GM23338 (cell line): ENCODE results near the gene TMEM63C.
A peak's percentile ranks its signal among the peaks of the same experiment; 100 is the strongest.

Source experiments
- CREB1 ChIP-seq: fragments of 250-450 bp; sonication (Bioruptor Pico); IDR thresholded peaks from 2 replicates; pipeline ENCODE4 v1.5.0; 2020; ENCODE audit warnings: low read depth, mild to moderate bottlenecking, moderate library complexity
- EZH2 ChIP-seq: fragments of 200-600 bp; sonication (generic); IDR thresholded peaks from one replicate; pipeline ENCODE4 v1.8.0; 2017; ENCODE audit warnings: antibody characterized with exemption, mild to moderate bottlenecking, low read depth; ENCODE audit not compliant: unreplicated experiment
- EZH2phosphoT487 ChIP-seq: fragments of 200-600 bp; sonication (generic); IDR thresholded peaks from one replicate; pipeline ENCODE4 v1.8.1; 2018; ENCODE audit warnings: antibody characterized with exemption; ENCODE audit not compliant: unreplicated experiment
- JUNB ChIP-seq: IDR thresholded peaks from one replicate; pipeline ENCODE4 v1.6.1; 2016; ENCODE audit warnings: antibody characterized with exemption; ENCODE audit not compliant: unreplicated experiment
- NANOG ChIP-seq: IDR thresholded peaks from 2 replicates; pipeline ENCODE4 v1.6.1; 2016; ENCODE audit warnings: antibody characterized with exemption, borderline replicate concordance
- POLR2AphosphoS5 ChIP-seq: IDR thresholded peaks from 2 replicates; pipeline ENCODE4 v1.6.1; 2016; ENCODE audit warnings: antibody characterized with exemption, low read depth
- STAT1 ChIP-seq: IDR thresholded peaks from one replicate; pipeline ENCODE4 v1.6.1; 2016; ENCODE audit warnings: antibody characterized with exemption; ENCODE audit not compliant: unreplicated experiment
- TF ChIP-seq, protein P1 (sequence below), 2 experiments: fragments of 200-600 bp in 1 of 2; sonication (generic) in 1 of 2; conservative IDR thresholded peaks; 2 replicates each; pipeline versions ENCODE4 v1.5.1 to v1.6.1; 2016 to 2017; ENCODE audit warnings: antibody characterized with exemption in 2 of 2, low read depth in 2 of 2, mild to moderate bottlenecking in 2 of 2, moderate library complexity in 1 of 2
- TF ChIP-seq, protein P2 (sequence below): IDR thresholded peaks from one replicate; pipeline ENCODE4 v1.6.1; 2018; ENCODE audit warnings: antibody characterized with exemption; ENCODE audit not compliant: unreplicated experiment

- TF ChIP-seq, protein P1, sequence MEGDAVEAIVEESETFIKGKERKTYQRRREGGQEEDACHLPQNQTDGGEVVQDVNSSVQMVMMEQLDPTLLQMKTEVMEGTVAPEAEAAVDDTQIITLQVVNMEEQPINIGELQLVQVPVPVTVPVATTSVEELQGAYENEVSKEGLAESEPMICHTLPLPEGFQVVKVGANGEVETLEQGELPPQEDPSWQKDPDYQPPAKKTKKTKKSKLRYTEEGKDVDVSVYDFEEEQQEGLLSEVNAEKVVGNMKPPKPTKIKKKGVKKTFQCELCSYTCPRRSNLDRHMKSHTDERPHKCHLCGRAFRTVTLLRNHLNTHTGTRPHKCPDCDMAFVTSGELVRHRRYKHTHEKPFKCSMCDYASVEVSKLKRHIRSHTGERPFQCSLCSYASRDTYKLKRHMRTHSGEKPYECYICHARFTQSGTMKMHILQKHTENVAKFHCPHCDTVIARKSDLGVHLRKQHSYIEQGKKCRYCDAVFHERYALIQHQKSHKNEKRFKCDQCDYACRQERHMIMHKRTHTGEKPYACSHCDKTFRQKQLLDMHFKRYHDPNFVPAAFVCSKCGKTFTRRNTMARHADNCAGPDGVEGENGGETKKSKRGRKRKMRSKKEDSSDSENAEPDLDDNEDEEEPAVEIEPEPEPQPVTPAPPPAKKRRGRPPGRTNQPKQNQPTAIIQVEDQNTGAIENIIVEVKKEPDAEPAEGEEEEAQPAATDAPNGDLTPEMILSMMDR (conservative IDR thresholded peaks at IDR 0.05; ENCODE audit: low read depth in 2 of 2), result peak in 1 of 2 experiments; percentile 38; a peak in 3 of 4 replicates
- no peak for TF ChIP-seq EZH2phosphoT487
- TF ChIP-seq CREB1 (CRISPR knock-in tag), result no peak
- TF ChIP-seq EZH2, result no peak
- TF ChIP-seq NANOG, result no peak
- TF ChIP-seq POLR2AphosphoS5, result no peak
- TF ChIP-seq, protein P2, sequence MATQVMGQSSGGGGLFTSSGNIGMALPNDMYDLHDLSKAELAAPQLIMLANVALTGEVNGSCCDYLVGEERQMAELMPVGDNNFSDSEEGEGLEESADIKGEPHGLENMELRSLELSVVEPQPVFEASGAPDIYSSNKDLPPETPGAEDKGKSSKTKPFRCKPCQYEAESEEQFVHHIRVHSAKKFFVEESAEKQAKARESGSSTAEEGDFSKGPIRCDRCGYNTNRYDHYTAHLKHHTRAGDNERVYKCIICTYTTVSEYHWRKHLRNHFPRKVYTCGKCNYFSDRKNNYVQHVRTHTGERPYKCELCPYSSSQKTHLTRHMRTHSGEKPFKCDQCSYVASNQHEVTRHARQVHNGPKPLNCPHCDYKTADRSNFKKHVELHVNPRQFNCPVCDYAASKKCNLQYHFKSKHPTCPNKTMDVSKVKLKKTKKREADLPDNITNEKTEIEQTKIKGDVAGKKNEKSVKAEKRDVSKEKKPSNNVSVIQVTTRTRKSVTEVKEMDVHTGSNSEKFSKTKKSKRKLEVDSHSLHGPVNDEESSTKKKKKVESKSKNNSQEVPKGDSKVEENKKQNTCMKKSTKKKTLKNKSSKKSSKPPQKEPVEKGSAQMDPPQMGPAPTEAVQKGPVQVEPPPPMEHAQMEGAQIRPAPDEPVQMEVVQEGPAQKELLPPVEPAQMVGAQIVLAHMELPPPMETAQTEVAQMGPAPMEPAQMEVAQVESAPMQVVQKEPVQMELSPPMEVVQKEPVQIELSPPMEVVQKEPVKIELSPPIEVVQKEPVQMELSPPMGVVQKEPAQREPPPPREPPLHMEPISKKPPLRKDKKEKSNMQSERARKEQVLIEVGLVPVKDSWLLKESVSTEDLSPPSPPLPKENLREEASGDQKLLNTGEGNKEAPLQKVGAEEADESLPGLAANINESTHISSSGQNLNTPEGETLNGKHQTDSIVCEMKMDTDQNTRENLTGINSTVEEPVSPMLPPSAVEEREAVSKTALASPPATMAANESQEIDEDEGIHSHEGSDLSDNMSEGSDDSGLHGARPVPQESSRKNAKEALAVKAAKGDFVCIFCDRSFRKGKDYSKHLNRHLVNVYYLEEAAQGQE, result no peak
- no peak for TF ChIP-seq STAT1
- TF ChIP-seq JUNB, result no peak
Observed at GRCh38 chr14:77190977-77191376, 9.4 kb downstream of the TMEM63C start.
